Measurements from ENCODE around the gene AP3S2. TPM values are rescaled to one million over a fixed set of nuclear protein-coding genes. Genes with fewer than 3 reads are reported as not detected.

The AP3S2 gene
- polyA plus RNA-seq, 3 donors = 30.8 to 41.2 (median 32.4) TPM

DNA sequence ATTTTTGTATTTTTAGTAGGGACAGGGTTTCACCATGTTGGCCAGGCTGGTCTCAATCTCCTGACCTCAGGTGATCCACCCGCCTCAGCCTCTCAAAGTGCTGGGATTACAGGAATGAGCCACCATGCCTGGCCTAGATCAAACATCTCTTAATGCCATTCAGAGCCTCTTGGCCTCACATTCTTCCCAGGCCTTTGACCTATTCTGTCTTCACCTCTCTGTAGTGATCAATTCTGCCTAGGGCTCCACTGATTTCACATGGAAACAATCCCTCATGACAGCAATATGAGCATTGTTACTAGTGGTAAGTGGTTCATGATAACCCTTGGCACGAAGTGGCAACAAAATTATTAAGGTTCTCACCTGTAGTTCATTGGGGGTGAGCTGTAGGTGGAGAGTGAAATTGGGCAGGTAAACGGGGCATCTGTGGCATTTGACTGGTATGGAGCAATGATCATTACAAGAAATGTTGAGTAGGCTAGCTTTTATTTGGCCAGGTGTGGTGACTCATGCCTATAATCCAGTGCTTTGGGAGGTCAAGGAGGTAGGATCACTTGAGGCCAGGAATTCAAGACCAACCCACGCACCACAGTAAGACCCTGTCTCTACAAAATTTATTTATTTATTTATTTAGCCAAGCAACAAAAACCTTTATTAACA lies 23.8 kb upstream of the AP3S2 start:
- Histone ChIP-seq H3K27ac (ENCODE audit: low read depth in 1 of 2, low read length in 2 of 2) (no peak overlapping the region), H3K9me3 (replicated peaks in 1 of 2; ENCODE audit: control insufficient read depth in 1 of 2, insufficient read depth in 1 of 2, low read length in 2 of 2) (no peaks in the 10 kb centered on the region), H3K4me1 (ENCODE audit: control insufficient read depth in 1 of 2, insufficient read depth in 2 of 2, low read length in 2 of 2) (peaks cover 13 to 23% of the 10 kb centered on the region in 2 donors), H3K4me2 (replicated peaks; ENCODE audit: extremely low read depth, low read length, poor library complexity, severe bottlenecking) (no peak overlapping the region), H3K27me3 (ENCODE audit: control insufficient read depth in 2 of 2, insufficient read depth in 2 of 2, low read length in 2 of 2) (peaks cover 0 to 8% of the 10 kb centered on the region in 2 donors), H3K36me3 (replicated peaks in 1 of 2; ENCODE audit: control insufficient read depth in 1 of 2, insufficient read depth in 2 of 2, low read length in 2 of 2) (no peaks in the 10 kb centered on the region), H2AFZ (ENCODE audit: insufficient read depth, low read depth, low read length, poor library complexity, severe bottlenecking) (no peak overlapping the region), H4K20me1 (ENCODE audit: insufficient read depth, low read length) (no peaks in the 10 kb centered on the region), H3K9ac (ENCODE audit: insufficient read depth, low read length, poor library complexity, severe bottlenecking) (no peak overlapping the region), H3K79me2 (ENCODE audit: insufficient read depth, low read length) (no peaks in the 10 kb centered on the region), H3K4me3 (replicated peaks in 1 of 3; ENCODE audit: low read depth in 2 of 3, low read length in 3 of 3) (no peak overlapping the region)
- Mint-ChIP-seq H3K4me3 (no peak overlapping the region), H3K4me1 (peaks cover 19% of the 10 kb centered on the region), H3K27me3 (ENCODE audit: low read depth in 3 of 3) (peaks cover 0 to 16% (median 9%) of the 10 kb centered on the region in 3 donors), H3K9me3 (no peaks in the 10 kb centered on the region), H3K36me3 (peaks cover 0 to 2% of the 10 kb centered on the region in 2 donors), H3K27ac (peak overlapping the region in 1 of 7 donors; percentile 36)
- TF ChIP-seq, protein P1, sequence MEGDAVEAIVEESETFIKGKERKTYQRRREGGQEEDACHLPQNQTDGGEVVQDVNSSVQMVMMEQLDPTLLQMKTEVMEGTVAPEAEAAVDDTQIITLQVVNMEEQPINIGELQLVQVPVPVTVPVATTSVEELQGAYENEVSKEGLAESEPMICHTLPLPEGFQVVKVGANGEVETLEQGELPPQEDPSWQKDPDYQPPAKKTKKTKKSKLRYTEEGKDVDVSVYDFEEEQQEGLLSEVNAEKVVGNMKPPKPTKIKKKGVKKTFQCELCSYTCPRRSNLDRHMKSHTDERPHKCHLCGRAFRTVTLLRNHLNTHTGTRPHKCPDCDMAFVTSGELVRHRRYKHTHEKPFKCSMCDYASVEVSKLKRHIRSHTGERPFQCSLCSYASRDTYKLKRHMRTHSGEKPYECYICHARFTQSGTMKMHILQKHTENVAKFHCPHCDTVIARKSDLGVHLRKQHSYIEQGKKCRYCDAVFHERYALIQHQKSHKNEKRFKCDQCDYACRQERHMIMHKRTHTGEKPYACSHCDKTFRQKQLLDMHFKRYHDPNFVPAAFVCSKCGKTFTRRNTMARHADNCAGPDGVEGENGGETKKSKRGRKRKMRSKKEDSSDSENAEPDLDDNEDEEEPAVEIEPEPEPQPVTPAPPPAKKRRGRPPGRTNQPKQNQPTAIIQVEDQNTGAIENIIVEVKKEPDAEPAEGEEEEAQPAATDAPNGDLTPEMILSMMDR (IDR thresholded peaks at IDR 0.05) = no peak
- no peak for DNase-seq
- intact Hi-C loops (cut with micrococcal nuclease) = no loop called here
- WGBS (ENCODE audit: insufficient coverage) = 100% methylated on average over 3 of the region's 4 CpGs

DNA sequence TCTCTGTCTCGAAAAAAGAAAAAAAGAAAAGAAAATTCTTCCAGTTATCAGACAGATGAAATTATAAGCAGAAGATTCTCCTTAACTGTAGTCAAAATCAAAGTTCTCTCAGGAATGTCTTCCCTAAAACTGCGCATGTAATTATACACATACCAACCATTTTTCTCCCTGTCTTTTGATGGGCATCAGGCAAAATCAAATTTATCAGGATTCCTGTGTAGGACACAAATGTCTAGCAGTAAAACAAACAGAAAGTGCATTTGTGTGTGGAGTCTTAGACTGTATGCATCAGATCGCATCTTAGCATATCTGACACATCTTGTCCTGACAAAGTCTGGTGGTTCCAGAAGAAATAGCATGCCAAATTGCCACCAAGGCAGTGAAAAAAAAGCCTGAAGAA lies 22.9 kb upstream of the AP3S2 start:
- DNase-seq = no peak
- TF ChIP-seq, protein P1 (IDR thresholded peaks at IDR 0.05) = no peak
- Mint-ChIP-seq H3K4me3 (no peak overlapping the region), H3K27me3 (ENCODE audit: low read depth in 3 of 3) (peaks cover 0 to 23% (median 9%) of the 10 kb centered on the region in 3 donors), H3K4me1 (peaks cover 25% of the 10 kb centered on the region), H3K27ac (no peak overlapping the region), H3K36me3 (peaks cover 0 to 2% of the 10 kb centered on the region in 2 donors), H3K9me3 (no peaks in the 10 kb centered on the region)
- H3K9ac ChIP-seq (ENCODE audit: insufficient read depth, low read length, poor library complexity, severe bottlenecking) = no peak overlapping the region
- H3K4me1 ChIP-seq (ENCODE audit: control insufficient read depth in 1 of 2, insufficient read depth in 2 of 2, low read length in 2 of 2) = peaks cover 21 to 29% of the 10 kb centered on the region in 2 donors
- no peak overlapping the region for H3K4me2 ChIP-seq (replicated peaks; ENCODE audit: extremely low read depth, low read length, poor library complexity, severe bottlenecking)
- no peaks in the 10 kb centered on the region for H4K20me1 ChIP-seq (ENCODE audit: insufficient read depth, low read length)
- no peaks in the 10 kb centered on the region for H3K36me3 ChIP-seq (replicated peaks in 1 of 2; ENCODE audit: control insufficient read depth in 1 of 2, insufficient read depth in 2 of 2, low read length in 2 of 2)
- no CpG with 5 or more reads among the region's 3 CpGs for WGBS (ENCODE audit: insufficient coverage)
- intact Hi-C loops (cut with micrococcal nuclease) = no loop called here
- no peak overlapping the region for H2AFZ ChIP-seq (ENCODE audit: insufficient read depth, low read depth, low read length, poor library complexity, severe bottlenecking)
- H3K4me3 ChIP-seq (replicated peaks in 1 of 3; ENCODE audit: low read depth in 2 of 3, low read length in 3 of 3) = no peak overlapping the region
- no peak overlapping the region for H3K27ac ChIP-seq (ENCODE audit: low read depth in 1 of 2, low read length in 2 of 2)
- H3K9me3 ChIP-seq (replicated peaks in 1 of 2; ENCODE audit: control insufficient read depth in 1 of 2, insufficient read depth in 1 of 2, low read length in 2 of 2) = no peaks in the 10 kb centered on the region
- no peaks in the 10 kb centered on the region for H3K79me2 ChIP-seq (ENCODE audit: insufficient read depth, low read length)
- peaks cover 0 to 8% of the 10 kb centered on the region in 2 donors for H3K27me3 ChIP-seq (ENCODE audit: control insufficient read depth in 2 of 2, insufficient read depth in 2 of 2, low read length in 2 of 2)
